ENCODE results near the gene NR2C2. TPM values are rescaled to one million over a fixed set of nuclear protein-coding genes. Genes with fewer than 3 reads are reported as not detected.

Gene NR2C2
- total and polyA plus RNA-seq, 10 of the 15 experiments (the other 5 are each of a cell fraction or from before 2014, with no cell fraction given) = 2.7 to 30.3 (median 18.3) TPM

- H3K4me2 ChIP-seq (ENCODE audit: control insufficient read depth, insufficient read depth) = no peak overlapping the region
Measured at GRCh38 chr3:14976317-14976716, 28.9 kb downstream of the NR2C2 start.

More at GRCh38 chr3:14976317-14976716, 28.9 kb downstream of the NR2C2 start:
- SMC1A ChIA-PET (ENCODE audit: uncharacterized antibody, unreplicated experiment) = no interaction called here
- H3K4me3 ChIP-seq = no peak overlapping the region
- no peaks in the 10 kb centered on the region for H3K27me3 ChIP-seq (replicated peaks in 1 of 2; ENCODE audit: control insufficient read depth in 2 of 2, insufficient read depth in 2 of 2, low read length in 1 of 2)
- H2AFZ ChIP-seq (ENCODE audit: control insufficient read depth, low read depth, low read length) = no peak overlapping the region
- H3K4me1 ChIP-seq (ENCODE audit: control insufficient read depth, insufficient read depth, low read length) = no peaks in the 10 kb centered on the region; the same call in 1 of the 2 replicates
- RAD21 ChIA-PET (ENCODE audit: unreplicated experiment) = interaction anchor here (1.0 kb wide), 1 partner anchor 28 kb away, joined by 3 read pairs; no protein-coding TSS in a partner anchor
- H3K9me3 ChIP-seq (replicated peaks; ENCODE audit: control insufficient read depth, insufficient read depth, low read length) = no peaks in the 10 kb centered on the region
- DNase-seq (ENCODE audit: low read depth, low spot score) (no peak), ATAC-seq (no peak), FAIRE-seq (no peak)
- intact Hi-C loops (cut with micrococcal nuclease; ENCODE audit: unreplicated experiment) = no loop called here
- no peak overlapping the region for H3K27ac ChIP-seq (ENCODE audit: control insufficient read depth, insufficient read depth)
- TF ChIP-seq IKZF2 (IDR thresholded peaks at IDR 0.05) (no peak), BCL11A (IDR thresholded peaks at IDR 0.05; ENCODE audit: low read depth, low read length) (no peak), SIN3A (IDR thresholded peaks at IDR 0.05; ENCODE audit: low read depth, low read length) (no peak), YBX1 (IDR thresholded peaks at IDR 0.05) (no peak), POLR2AphosphoS2 (IDR thresholded peaks at IDR 0.05; ENCODE audit: low read depth, low read length) (no peak), RELA (IDR thresholded peaks at IDR 0.05; ENCODE audit: borderline replicate concordance, partially characterized antibody) (no peak), NBN (IDR thresholded peaks at IDR 0.05) (no peak), MXI1 (IDR thresholded peaks at IDR 0.05; ENCODE audit: low read depth, low read length) (no peak), ATF3 (IDR thresholded peaks at IDR 0.05; ENCODE audit: borderline replicate concordance, extremely low read depth, low read depth, low read length) (no peak), USF1 (IDR thresholded peaks at IDR 0.05; ENCODE audit: borderline replicate concordance, extremely low read length, insufficient read depth, low read depth, low read length) (no peak), GATAD2B (conservative IDR thresholded peaks at IDR 0.05; ENCODE audit: low read depth) (no peak)
- BruUV-seq (replicated peaks) = no TSS peak
- peaks cover 0 to 3% of the 10 kb centered on the region in 2 experiments; a peak in 2 of 4 replicates for H3K36me3 ChIP-seq (ENCODE audit: control insufficient read depth in 2 of 2, insufficient read depth in 2 of 2, low read length in 1 of 2)
- 95% methylated on average over 1 of the region's 1 CpG for WGBS (ENCODE audit: insufficient coverage, insufficient replicate concordance, low lambda C conversion rate, missing lambda C conversion rate)
- in situ Hi-C loops (cut with MboI) = no loop called here
- CTCF ChIA-PET = interaction anchor here (1.6 kb wide), 1 partner anchor 22 kb away, joined by 4 read pairs; no protein-coding TSS in a partner anchor
- H3K79me2 ChIP-seq (ENCODE audit: control insufficient read depth, insufficient read depth, low read length) = peaks cover 4% of the 10 kb centered on the region
- POLR2A ChIA-PET = interaction anchor here (0.6 kb wide), 1 partner anchor 1667 kb away, joined by 3 read pairs; no protein-coding TSS in a partner anchor
- H3K9ac ChIP-seq (ENCODE audit: control insufficient read depth, insufficient read depth, low read length) = no peak overlapping the region
- no peaks in the 10 kb centered on the region for H4K20me1 ChIP-seq (ENCODE audit: control insufficient read depth, insufficient read depth)
